Mesodermal cell (in vitro differentiated cells): ENCODE data around the gene FTCD.

Experiments
- H3K27ac ChIP-seq: 2 replicates; pipeline ENCODE4 v1.7.0; 2013; ENCODE audit warnings: mild to moderate bottlenecking, low read depth, low read length, moderate library complexity; ENCODE audit not compliant: severe bottlenecking
- H3K36me3 ChIP-seq: 2 replicates; pipeline ENCODE4 v1.7.1; 2013; ENCODE audit warnings: mild to moderate bottlenecking, low read length, moderate library complexity; ENCODE audit not compliant: control insufficient read depth, insufficient read depth
- H3K4me1 ChIP-seq: one replicate; pipeline ENCODE4 v1.7.1; 2013; ENCODE audit warnings: mild to moderate bottlenecking, low read length; ENCODE audit not compliant: insufficient read depth, control insufficient read depth, poor library complexity, severe bottlenecking
- H3K4me3 ChIP-seq: 2 replicates; pipeline ENCODE4 v1.7.0; 2013; ENCODE audit warnings: low read length, control low read depth, mild to moderate bottlenecking; ENCODE audit not compliant: insufficient read depth, poor library complexity, severe bottlenecking; ENCODE audit errors: extremely low read depth
- H3K9me3 ChIP-seq: 2 replicates; pipeline ENCODE4 v1.7.1; 2013; ENCODE audit warnings: mild to moderate bottlenecking, low read length, moderate library complexity; ENCODE audit not compliant: control insufficient read depth
- WGBS, 2 experiments: methylation state at CpG; one replicate each; pipeline ENCODE4 v1.1.5; 2013; ENCODE audit warnings: missing lambda C conversion rate in 2 of 2; ENCODE audit not compliant: insufficient coverage in 2 of 2; 5-methylcytosine and 5-hydroxymethylcytosine counted together

Gene FTCD

GRCh38 chr21:46125846-46126301 is 29.5 kb downstream of the FTCD start:
- H3K36me3 ChIP-seq: peaks cover 84% of the 10 kb centered on the region
- 97% methylated on average over 40 to 47 of the region's 47 CpGs for WGBS, 2 experiments
- H3K4me1 ChIP-seq: no peaks in the 10 kb centered on the region
- no peak overlapping the region for H3K4me3 ChIP-seq
- H3K27ac ChIP-seq: no peak overlapping the region
- H3K9me3 ChIP-seq: no peaks in the 10 kb centered on the region

- Histone ChIP-seq H3K36me3 (peaks cover 89% of the 10 kb centered on the region), H3K9me3 (no peaks in the 10 kb centered on the region), H3K27ac (no peak overlapping the region), H3K4me3 (no peak overlapping the region), H3K4me1 (no peaks in the 10 kb centered on the region)
- WGBS, 2 experiments: 96 to 98% methylated on average over 44 to 49 of the region's 49 CpGs
Measured at GRCh38 chr21:46124926-46125845, 30.2 kb downstream of the FTCD start.

- no peak overlapping the region for H3K27ac ChIP-seq
- H3K36me3 ChIP-seq: peaks cover 95% of the 10 kb centered on the region
- no peak overlapping the region for H3K4me3 ChIP-seq
- H3K9me3 ChIP-seq: no peaks in the 10 kb centered on the region
- WGBS, 2 experiments: 97 to 98% methylated on average over 7 to 10 of the region's 16 CpGs
- no peaks in the 10 kb centered on the region for H3K4me1 ChIP-seq
Measured at GRCh38 chr21:46124083-46124925, 31.1 kb downstream of the FTCD start.

DNA sequence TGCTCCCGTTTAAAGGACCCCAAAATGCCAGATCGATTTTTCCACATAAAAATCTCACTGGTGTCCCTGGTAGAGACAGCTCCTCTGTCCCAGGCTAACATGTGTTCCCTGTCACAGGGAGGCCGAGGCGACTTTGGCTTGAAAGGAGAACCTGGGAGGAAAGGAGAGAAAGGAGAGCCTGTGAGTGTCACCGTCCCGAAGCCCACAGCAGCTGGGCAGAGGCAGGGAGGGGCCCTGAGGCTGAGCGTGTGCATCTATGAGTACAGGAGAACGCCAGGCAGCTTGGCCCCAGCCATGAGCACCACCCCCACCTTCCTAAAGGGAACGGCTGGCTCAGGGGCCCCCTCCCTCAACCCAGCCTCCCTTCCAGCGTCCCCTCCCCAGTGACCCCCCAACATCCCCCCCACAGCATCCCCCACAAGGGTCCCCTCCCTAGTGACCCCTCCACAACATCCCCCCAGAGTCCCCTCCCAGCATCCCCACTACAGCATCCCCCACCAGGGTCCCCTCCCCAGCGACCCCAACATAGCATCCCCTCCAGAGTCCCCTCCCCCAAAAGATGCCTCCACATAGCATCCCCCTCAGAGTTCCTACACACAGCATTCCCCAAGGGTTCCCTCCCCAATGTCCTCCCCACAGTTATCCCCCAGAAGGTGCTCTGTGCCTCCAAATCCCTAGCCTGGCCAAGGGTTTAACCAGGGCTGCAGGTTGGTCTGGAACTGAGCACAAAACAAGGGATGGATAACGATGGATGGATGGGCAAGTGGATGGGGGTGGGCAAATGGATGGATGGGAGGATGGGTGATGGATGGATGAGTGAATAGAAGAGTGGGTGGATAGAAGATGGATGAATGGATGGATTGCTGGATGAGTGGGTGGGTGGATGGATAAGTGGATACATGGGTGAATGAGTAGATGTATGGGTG is 32.4 kb downstream of the FTCD start:
- H3K36me3 ChIP-seq: peaks cover 97% of the 10 kb centered on the region
- no peak overlapping the region for H3K27ac ChIP-seq
- no peaks in the 10 kb centered on the region for H3K9me3 ChIP-seq
- H3K4me1 ChIP-seq: no peaks in the 10 kb centered on the region
- no peak overlapping the region for H3K4me3 ChIP-seq
- 89 to 97% methylated on average over 7 to 11 of the region's 12 CpGs for WGBS, 2 experiments

- H3K9me3 ChIP-seq: no peaks in the 10 kb centered on the region
- no peak overlapping the region for H3K4me3 ChIP-seq
- peaks cover 98% of the 10 kb centered on the region for H3K36me3 ChIP-seq
- no peaks in the 10 kb centered on the region for H3K4me1 ChIP-seq
- no peak overlapping the region for H3K27ac ChIP-seq
- WGBS, 2 experiments: 94 to 96% methylated on average over 9 to 10 of the region's 12 CpGs
Measured at GRCh38 chr21:46122237-46122671, 33.1 kb downstream of the FTCD start.

DNA sequence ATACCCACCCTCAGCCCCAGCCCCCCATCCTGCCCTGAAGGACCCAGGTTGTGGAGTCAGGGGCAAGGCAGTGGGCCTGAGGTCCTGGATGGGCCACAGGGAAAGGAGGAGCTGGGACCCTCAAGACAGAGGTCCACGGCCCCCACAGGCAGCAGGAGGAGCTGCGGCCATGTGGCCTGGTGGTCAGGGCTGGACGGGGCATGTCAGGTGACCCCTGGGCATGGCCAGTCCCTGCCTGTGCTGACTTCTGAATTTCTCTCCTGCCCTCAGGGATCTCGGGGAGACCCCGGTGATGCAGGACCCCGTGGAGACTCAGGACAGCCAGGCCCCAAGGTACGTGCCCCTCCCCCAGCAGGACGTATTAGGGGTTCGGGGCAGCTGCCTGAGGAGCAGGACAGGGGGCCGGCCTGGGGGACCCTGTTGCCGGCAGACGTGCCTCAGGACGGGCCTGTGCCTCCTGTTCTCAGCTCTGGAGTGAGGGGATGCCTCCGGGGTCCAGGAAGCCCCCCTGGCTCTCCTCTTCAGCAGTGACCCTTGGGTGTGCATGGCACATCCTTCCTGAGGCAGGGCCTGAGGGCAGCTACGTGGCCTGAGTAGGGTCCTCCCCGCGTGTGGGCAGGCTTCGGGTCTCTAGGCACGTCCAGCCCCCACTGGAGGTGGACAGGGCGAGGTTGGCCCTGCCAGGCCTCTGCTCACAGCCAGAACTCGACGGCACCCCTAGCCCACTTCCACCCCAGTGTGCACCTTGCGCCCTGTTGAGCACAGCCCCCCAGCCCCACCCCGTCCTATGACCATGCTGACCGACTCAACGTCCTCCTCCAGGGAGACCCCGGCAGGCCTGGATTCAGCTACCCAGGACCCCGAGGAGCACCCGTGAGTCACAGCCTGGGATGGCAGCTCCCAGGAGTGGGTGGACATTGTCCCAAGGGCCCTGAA is 33.8 kb downstream of the FTCD start:
- WGBS, 2 experiments: 92 to 96% methylated on average over 27 to 29 of the region's 29 CpGs
- Histone ChIP-seq H3K36me3 (peaks cover 98% of the 10 kb centered on the region), H3K4me1 (no peaks in the 10 kb centered on the region), H3K4me3 (no peak overlapping the region), H3K9me3 (no peaks in the 10 kb centered on the region), H3K27ac (no peak overlapping the region)

DNA sequence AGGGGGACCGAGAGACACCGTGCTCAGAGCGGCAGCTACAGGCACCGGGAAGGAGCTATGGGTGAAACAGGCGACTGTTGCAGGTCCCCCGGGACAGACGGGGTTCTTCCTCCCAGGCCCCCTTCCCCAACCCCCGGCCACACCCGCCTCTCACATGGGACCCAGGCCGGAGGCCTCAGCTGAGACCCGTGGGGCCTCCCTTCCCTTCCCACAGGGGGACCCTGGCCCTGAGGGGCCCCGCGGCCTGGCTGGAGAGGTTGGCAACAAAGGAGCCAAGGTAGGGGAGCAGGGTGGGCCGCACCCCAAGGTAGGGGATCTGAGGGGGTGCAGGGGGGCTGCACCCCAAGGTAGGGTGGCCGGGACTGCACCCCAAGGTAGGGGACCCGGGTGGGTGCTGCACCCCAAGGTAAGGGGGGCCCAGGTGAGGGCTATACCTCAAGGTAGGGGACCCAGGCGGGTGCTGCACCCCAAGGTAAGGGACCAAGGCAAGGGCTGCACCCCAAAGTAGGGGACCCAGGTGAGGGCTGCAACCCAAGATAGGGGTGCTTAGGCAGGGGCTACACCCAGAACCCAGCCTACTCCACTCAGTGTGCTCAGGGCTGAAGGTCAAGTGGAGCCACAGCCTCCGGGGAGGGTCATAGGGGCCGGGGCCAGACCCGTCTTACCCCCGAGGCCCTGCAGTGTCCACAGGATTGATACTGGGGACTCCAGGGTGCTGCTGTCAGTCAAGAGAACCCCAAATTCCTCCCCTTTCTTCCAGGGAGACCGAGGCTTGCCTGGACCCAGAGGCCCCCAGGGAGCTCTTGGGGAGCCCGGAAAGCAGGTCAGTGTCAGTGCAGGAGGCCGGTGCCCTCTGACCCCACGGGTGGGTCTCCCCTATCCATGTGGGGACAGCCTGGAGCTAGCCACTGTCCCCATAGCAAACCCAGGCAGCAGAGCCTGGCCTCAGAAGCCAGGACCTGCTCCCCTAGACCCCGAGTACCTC is 34.8 kb downstream of the FTCD start:
- Histone ChIP-seq H3K36me3 (peaks cover 98% of the 10 kb centered on the region), H3K9me3 (no peaks in the 10 kb centered on the region), H3K27ac (no peak overlapping the region), H3K4me3 (no peak overlapping the region), H3K4me1 (no peaks in the 10 kb centered on the region)
- 96 to 97% methylated on average over 16 to 22 of the region's 26 CpGs for WGBS, 2 experiments

- peaks cover 99% of the 10 kb centered on the region for H3K36me3 ChIP-seq
- WGBS, 2 experiments: 91 to 94% methylated on average over 4 to 9 of the region's 14 CpGs
- no peaks in the 10 kb centered on the region for H3K4me1 ChIP-seq
- H3K4me3 ChIP-seq: no peak overlapping the region
- peaks cover 3% of the 10 kb centered on the region for H3K9me3 ChIP-seq
- no peak overlapping the region for H3K27ac ChIP-seq
Measured at GRCh38 chr21:46119637-46120271, 35.6 kb downstream of the FTCD start.
